Thoracic aorta (tissue), 2 donors: ENCODE measurements around the gene TUBB2B. TPM values are rescaled to one million over a fixed set of nuclear protein-coding genes. Genes with fewer than 3 reads are reported as not detected.

Experiments
- ATAC-seq: fragments of 150-250 bp; one replicate; pipeline ENCODE4 v1.8.0; 2017; ENCODE audit warnings: low read depth; ENCODE audit not compliant: insufficient number of reproducible peaks, low FRiP score
- DNase-seq: peaks from one replicate; pipeline ENCODE4 v3.0.0-alpha.2; 2020; ENCODE audit warnings: low spot score
- H3K27ac ChIP-seq, 2 donors: fragments of 200-600 bp; sonication (generic); 1 replicate in 1 of 2; 2 replicates in 1 of 2; pipeline ENCODE4 v1.5.1; 2016; ENCODE audit warnings: mild to moderate bottlenecking in 2 of 2, moderate library complexity in 2 of 2
- H3K27me3 ChIP-seq: fragments of 200-600 bp; sonication (generic); replicated peaks from 2 replicates; pipeline ENCODE4 v1.6.0; 2016; ENCODE audit warnings: mild to moderate bottlenecking; ENCODE audit not compliant: insufficient read depth
- H3K36me3 ChIP-seq: fragments of 200-600 bp; sonication (generic); one replicate; pipeline ENCODE4 v1.5.1; 2016
- H3K4me1 ChIP-seq, 2 donors: fragments of 200-600 bp; sonication (generic); 1 replicate in 1 of 2; 2 replicates in 1 of 2; pipeline versions ENCODE4 v1.5.1 to v1.6.0; 2016; ENCODE audit warnings: low read depth in 2 of 2, mild to moderate bottlenecking in 1 of 2; ENCODE audit not compliant: control insufficient read depth in 1 of 2
- H3K4me3 ChIP-seq: fragments of 200-600 bp; sonication (generic); 2 replicates; pipeline ENCODE4 v1.5.1; 2016; ENCODE audit warnings: mild to moderate bottlenecking
- H3K9me3 ChIP-seq: fragments of 200-600 bp; sonication (generic); 2 replicates; pipeline ENCODE4 v1.5.1; 2016
- CTCF ChIP-seq: fragments of 200-600 bp; sonication (generic); IDR thresholded peaks from one replicate; pipeline ENCODE4 v1.5.1; 2019; ENCODE audit warnings: antibody characterized with exemption
- total RNA-seq, 2 donors: library from RNA; depleted of rRNA; stranded (reverse); fragments of >200 nt; gene quantifications; one replicate each; pipeline versions ENCODE4 v1.1.0 to v1.2.3, GENCODE V29; 2016

The TUBB2B gene
- total RNA-seq, 2 donors from 2014 or later = 1.8 to 3.2 TPM

DNA sequence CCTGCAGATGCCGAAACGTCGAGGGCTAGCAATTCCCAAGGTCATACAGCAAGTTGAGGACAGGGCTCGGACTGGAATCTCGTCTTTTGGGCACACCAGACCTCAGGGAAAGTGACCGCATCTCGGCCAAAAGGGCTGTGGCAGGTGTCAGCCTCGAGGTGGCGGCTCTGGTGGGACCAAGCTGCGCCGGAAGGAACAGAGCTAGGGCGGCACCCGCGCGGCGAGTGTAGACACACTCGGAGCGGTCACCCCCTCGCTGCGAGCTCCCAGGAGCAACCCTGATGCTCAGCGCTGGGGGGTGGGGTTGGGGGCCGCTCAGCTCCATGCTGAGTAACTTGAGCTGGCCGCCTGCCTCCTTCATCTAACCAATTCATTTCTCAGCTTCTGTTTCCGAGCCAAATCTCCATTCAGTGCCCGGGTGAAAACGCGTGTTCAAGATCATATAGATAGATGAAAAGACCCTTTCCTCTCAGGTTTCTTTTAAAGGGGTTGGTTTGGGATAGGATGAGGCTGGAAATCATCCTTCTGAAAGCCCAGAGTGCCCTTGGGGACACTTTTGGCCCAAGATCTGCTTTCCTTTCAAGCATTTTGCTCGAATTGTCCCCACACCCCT, 2.2 kb upstream of the TUBB2B start:
- Histone ChIP-seq H3K9me3 (no peaks in the 10 kb centered on the region), H3K4me3 (peak overlapping the region; percentile 67), H3K36me3 (no peaks in the 10 kb centered on the region), H3K27ac (no peak overlapping the region), H3K4me1 (peaks cover 26 to 57% of the 10 kb centered on the region in 2 donors), H3K27me3 (peaks cover 36% of the 10 kb centered on the region)
- ATAC-seq (no peak), DNase-seq (no peak)
- TF ChIP-seq CTCF = no peak

GRCh38 chr6:3228771-3229565, 1.5 kb upstream of the TUBB2B start:
- DNase-seq = no peak
- Histone ChIP-seq H3K27me3 (peaks cover 36% of the 10 kb centered on the region), H3K9me3 (no peaks in the 10 kb centered on the region), H3K4me1 (peaks cover 26 to 57% of the 10 kb centered on the region in 2 donors), H3K27ac (no peak overlapping the region), H3K36me3 (no peaks in the 10 kb centered on the region), H3K4me3 (peak overlapping the region; percentile 67)
- no peak for TF ChIP-seq CTCF
- no peak for ATAC-seq

DNA sequence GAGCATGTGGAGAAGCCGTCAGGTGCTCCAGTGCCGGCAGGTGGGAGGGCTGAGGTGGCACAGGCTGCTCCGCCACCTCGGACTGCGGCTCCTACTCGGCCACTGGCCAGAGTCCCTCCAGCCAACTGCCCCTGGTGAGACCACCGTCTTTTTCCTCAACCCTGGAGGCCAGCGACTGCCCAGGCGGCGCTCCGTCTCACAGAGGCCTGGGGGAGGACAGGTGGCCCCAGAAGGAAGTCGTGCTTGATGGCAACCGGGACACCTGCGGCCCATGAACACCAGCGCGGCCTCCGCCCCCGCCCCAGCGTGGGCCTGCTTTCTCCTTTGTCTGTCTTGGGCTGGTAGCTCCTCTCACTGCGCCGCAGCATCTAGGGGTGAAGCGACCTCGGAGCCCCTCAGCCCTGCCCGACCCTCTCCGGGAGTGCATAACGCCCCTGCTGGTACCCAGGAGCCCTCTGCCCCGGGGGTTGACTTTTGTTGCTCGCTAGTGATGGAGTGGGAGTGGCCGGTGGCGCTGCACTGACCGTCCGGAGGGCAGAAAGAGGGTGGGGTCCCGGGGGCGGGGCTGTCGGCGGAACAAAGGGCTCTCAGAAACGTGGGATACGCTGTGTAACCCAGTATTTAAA, 706 bp upstream of the TUBB2B start:
- peaks cover 26 to 57% of the 10 kb centered on the region in 2 donors for H3K4me1 ChIP-seq
- peak overlapping the region; percentile 67 for H3K4me3 ChIP-seq
- DNase-seq (no peak), ATAC-seq (no peak)
- no peak overlapping the region for H3K27ac ChIP-seq
- no peaks in the 10 kb centered on the region for H3K36me3 ChIP-seq
- H3K9me3 ChIP-seq = no peaks in the 10 kb centered on the region
- TF ChIP-seq CTCF = no peak
- peaks cover 33% of the 10 kb centered on the region for H3K27me3 ChIP-seq

DNA sequence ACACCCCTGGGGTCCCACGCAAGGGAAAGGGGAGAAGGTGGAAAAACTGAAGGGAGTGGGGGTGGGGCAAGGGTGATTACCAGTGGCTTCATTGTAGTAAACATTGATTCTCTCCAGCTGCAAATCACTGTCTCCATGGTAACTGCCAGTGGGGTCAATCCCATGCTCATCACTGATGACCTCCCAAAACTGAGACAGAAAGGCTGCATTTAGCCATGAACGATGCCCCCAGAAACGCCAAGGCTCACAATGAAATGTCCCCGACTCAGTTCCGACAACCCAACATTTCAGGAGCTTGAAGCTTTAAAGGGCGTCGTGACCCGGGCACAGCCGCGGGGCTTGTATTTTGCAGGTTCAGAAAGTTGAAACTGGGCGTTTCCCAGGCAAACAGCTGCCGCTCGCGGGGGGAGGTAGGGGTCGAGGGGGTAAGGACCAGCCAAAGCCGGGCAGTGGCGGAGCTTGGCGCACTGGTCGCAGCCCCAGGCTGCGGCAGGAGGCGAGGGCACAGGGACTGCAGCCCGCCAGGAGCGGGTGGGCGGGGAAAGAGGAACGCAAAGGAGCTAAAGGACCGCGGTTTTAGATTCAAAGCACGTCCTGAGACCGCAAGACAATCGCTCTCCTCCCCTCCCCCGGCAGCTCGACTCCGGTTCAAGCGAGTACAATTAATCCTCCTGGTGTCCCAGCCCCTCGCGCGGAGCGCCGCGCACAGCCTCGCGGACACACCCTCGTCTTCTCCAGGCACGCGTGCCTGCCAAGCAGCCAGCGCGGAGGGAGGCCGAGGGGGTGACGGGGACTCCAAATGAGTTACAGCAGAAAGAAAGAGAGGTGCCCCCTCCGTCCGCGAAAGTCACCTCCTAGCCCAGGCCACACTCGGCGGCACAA, 731 bp downstream of the TUBB2B start:
- H3K27me3 ChIP-seq = peaks cover 25% of the 10 kb centered on the region

More for the DNA sequence above, 731 bp downstream of the TUBB2B start:
- Histone ChIP-seq H3K9me3 (no peaks in the 10 kb centered on the region), H3K36me3 (no peaks in the 10 kb centered on the region), H3K4me3 (peak overlapping the region; percentile 67), H3K27ac (no peak overlapping the region), H3K4me1 (peaks cover 21 to 51% of the 10 kb centered on the region in 2 donors)
- ATAC-seq (no peak), DNase-seq (no peak)
- TF ChIP-seq CTCF = no peak
